Subcutaneous adipose tissue (tissue), 4 donors: ENCODE measurements around the gene EEPD1. TPM values are rescaled to one million over a fixed set of nuclear protein-coding genes. Genes with fewer than 3 reads are reported as not detected.

Experiments
- CTCF ChIP-seq: fragments of 450-650 bp; IDR thresholded peaks from one replicate; pipeline ENCODE4 v1.5.1; 2016; ENCODE audit warnings: low read depth, mild to moderate bottlenecking, control low read depth, antibody characterized with exemption, moderate library complexity
- total RNA-seq, 4 donors: library from RNA; depleted of rRNA; stranded (reverse); fragments of >200 nt; gene quantifications; one replicate each; pipeline ENCODE4 v1.1.0, GENCODE V29; 2016

Gene EEPD1
- total RNA-seq, 4 donors from 2014 or later: 22.2 to 57.3 (median 23.8) TPM

- TF ChIP-seq CTCF: no peak
These were observed 25.8 kb upstream of the EEPD1 start for GRCh38 chr7:36127075-36127740.

DNA sequence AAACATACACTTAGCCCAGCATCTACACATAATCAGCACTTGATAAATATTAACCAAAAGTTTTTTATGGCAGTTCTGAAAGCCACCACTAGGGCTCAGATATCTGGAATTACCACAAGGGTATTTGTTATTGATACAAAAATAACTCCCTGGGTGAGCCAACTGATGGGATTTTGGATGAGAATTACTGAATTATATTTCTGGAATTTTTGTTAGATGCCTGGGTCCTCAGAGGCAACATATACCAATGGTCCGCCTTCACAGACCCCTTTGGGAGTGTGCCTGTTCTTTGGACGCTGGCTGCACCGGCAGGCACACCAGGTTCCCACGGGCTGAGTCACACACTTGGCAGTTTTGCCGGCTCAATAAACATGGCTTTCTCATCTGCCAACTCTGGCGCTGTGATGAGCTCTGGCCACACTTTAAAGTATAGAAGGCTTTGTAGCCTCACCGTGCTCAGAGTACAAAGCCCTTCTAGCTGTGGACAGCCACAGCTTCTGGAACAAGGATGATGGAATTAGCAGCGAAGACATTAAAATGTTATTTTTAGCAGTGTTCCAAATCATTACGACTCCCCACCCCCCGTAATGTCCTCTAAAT, 24.5 kb upstream of the EEPD1 start:
- no peak for TF ChIP-seq CTCF

DNA sequence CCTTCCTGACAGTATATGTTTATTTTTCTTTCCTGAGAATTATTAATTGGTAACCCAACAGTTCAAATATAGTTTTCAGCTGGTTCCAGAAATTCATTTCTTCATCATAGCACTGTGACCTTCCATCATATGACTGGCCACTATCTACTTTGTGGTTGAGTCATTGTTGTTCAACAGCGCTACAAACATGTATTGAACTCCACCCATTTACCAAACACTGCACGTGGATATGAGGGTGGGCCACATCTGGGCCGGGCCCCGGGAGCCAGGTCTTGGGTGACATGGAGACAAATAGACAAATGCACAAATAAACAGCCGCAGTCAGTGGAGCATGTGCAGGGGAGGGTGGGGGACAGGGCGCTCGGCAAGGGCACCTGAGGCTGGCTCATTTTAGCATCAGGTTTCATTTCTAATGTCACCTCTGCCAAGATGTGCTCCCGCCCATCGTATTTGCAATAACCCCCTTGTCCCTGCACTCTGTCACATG, 24.0 kb upstream of the EEPD1 start:
- TF ChIP-seq CTCF: no peak

- TF ChIP-seq CTCF: no peak
These were observed 22.7 kb upstream of the EEPD1 start for GRCh38 chr7:36130236-36130945.

DNA sequence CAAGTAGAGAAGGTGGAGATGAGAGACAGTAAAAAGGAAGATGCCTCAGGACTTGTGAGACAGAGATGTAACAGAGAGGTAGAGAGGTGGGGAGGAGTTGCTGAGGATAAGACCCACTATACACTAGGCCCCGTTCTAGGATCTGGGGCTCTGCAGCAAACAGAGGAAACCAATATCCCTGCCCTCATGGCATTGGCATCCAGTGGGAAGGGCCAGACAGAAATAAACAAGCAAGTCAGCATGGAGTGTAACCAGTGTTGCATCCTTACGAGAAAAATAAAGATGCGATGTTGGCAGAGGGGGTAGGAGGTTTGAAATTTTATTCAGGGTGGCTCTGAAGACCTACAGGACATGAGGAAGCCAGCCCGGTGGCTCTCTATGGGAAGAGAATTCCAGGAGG, 22.0 kb upstream of the EEPD1 start:
- no peak for TF ChIP-seq CTCF

DNA sequence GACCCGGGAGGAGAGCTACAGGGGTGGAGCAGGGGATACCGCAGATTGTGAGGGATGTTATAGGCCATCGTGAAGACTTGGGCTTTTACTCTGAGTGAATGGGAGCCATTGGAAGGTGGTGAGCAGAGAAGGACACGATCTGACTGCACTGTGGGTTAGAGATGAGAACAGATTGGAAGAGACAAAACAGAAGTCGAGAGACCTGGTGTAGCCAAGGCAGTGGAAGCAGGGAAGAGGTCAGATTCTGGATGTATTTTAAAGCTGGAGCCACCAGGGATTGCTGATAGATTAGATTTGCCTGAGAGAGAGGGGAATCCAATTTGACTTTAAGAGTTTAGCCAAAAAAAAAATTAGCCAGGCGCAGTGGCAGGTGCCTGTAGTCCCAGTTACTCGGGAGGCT, 21.6 kb upstream of the EEPD1 start:
- TF ChIP-seq CTCF: no peak

GRCh38 chr7:36132012-36132411, 21.0 kb upstream of the EEPD1 start:
- no peak for TF ChIP-seq CTCF
